Sigmoid colon (tissue), 4 donors: ENCODE results near the gene KIRREL3.

Experiments used
- CTCF ChIP-seq, 4 experiments: fragments of 450-650 bp in 3 of 4; fragments of 200-600 bp in 1 of 4; IDR thresholded peaks; one replicate each; pipeline ENCODE4 v1.5.1; 2016 to 2019; ENCODE audit warnings: antibody characterized with exemption in 4 of 4, mild to moderate bottlenecking in 3 of 4, moderate library complexity in 2 of 4
- EP300 ChIP-seq, 4 donors: sonication (generic); formaldehyde crosslinking; IDR thresholded peaks; one replicate each; pipeline ENCODE4 v1.6.1; 2017; ENCODE audit warnings: antibody characterized with exemption in 4 of 4
- POLR2A ChIP-seq, 2 donors: fragments of 450-650 bp; IDR thresholded peaks; one replicate each; pipeline ENCODE4 v1.6.1; 2016; ENCODE audit warnings: antibody characterized with exemption in 2 of 2, mild to moderate bottlenecking in 2 of 2, moderate library complexity in 2 of 2
- POLR2AphosphoS5 ChIP-seq, 4 donors: sonication (generic); formaldehyde crosslinking; IDR thresholded peaks; one replicate each; pipeline ENCODE4 v1.6.1; 2017; ENCODE audit warnings: antibody characterized with exemption in 4 of 4

DNA sequence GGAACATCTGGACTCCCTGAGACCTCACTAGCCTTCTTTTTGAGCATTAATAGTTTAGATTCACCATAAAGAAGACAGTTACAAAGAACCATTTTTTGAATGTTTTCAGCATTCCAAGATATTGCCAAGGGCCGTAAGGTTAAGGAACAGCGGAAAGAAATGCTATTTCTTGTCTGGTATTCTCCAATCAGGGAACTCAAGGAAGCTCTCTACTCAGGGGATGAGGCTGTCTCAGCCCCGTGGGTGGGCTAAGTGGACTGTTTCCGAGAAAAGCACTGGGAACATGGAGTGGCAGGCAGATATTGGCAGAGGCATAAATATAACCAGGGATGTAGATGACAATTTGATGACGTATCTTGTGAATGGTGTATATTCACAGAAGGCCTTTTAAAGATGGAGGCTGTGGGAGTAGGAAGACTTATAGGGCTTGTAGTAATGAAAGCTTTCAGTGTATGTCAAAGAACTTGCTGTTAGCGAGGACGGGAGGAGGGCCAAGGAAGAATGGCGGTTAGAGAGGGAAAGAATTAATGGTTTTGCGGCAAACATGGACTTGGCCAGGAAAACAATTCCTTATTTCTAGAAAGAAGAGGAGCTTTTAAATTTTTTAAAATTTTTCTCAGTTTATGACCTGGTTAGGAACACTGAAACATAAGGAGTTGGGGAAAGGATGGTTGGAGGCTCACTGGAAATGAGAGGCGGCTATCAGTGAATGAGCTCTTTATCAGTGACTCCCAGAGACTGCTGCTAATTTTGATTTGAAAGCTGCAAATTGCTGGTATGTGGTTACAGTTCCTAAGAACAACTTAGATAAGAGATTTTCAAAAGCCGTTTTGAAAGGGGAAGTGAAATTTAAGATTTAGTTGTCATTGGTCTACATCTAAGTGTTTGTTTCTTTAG is 580.5 kb downstream of the KIRREL3 start:
- TF ChIP-seq CTCF (IDR thresholded peaks at IDR 0.05) (no peak), POLR2A (IDR thresholded peaks at IDR 0.05) (no peak), POLR2AphosphoS5 (IDR thresholded peaks at IDR 0.05) (no peak), EP300 (IDR thresholded peaks at IDR 0.05) (no peak)
